HG02852 (cell line): ENCODE data around the gene TBCEL.

Experiments
- ATAC-seq: cut with Tn5 transposase; IDR thresholded peaks from one replicate; pipeline ENCODE4 v1.9.1; 2021; ENCODE audit warnings: mild to moderate bottlenecking, moderate library complexity; ENCODE audit not compliant: unreplicated experiment

The TBCEL gene

DNA sequence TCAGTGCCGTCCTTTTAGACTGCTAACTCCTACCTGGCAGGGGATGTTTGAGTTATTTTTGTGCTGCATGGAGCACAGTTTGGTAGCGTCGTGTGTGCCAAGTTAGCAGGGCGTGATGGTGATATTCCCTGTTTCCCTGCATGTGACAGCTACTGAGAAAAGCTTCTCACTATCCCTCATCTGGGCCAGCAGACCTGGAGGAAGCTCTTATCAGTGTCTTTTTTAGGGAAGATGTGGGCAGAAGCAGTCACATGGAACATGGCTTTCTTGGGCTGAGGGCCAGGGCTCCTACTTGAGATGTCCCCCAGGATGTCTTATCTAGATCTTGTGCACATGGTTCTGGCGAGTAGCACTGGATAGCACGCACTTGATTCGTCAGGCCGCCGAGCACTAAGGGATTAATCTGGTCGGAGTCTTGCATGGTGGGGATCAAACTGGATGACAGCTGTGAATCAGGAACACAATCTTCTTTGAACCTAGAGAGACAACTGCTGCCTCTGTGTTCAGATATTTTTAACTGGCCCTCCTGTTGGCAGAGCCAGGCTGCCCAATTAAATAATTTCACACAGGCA is 110.9 kb downstream of the TBCEL start:
- no peak for ATAC-seq

DNA sequence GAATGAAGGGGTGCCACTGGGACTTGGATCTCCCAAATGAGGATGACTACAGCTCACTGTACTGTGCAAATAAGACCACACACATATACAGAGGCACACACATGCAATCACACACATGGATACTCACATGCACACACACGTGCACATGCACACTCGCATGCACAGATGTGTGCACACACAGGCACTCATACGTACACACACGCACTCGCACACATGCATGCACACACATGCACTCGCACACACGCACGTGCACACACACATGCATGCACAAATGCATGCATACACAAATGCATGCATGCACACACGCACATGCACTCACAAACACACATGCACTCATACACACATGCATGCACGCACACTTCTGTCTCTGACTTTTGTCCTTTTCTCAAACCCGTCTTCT is 113.1 kb downstream of the TBCEL start:
- no peak for ATAC-seq

DNA sequence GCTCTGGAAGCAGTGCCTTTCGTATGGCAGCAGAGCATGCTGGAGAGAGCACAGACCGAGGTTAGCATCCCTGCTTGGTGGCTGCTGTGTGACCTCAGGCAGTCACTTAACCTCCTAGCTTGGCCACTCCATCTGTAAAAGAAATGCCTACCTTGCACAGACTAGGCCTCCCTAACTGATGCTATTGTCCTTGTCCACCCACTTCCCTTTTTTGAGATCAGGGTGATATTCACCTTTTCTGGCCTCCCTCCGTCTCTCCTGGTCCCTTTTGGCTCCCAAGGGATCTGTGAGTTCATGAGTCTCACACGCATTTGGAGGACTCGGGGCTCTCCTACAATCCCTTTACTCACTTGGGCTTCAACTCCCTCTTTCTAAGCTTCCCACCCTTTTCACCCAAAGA is 114.4 kb downstream of the TBCEL start:
- no peak for ATAC-seq

DNA sequence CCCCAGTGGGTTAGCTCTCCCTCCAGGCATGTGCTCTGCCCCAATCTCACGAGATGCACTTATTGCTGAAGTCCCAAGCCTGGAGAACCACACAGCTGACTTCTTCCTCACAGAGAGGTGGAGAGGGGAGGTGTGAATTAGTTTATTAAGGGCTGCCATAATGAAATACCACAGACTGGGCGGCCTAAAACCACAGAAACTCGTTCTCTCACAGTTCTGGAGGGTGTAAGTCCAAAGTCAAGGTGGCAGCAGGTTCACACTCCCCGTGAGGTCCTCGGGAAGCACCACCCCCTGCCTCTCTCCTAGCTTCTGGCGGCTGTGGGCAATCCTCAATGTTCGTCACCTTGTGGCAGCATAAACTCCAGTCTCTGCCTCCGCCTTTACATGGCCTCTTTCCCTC is 116.5 kb downstream of the TBCEL start:
- no peak for ATAC-seq
